NCI-H524 treated with DMSO at 0.1 percent for 48 hours (cell line): ENCODE measurements around the gene GNAT1.
"Not testable (repeated sequence)": the region's sequence is repeated elsewhere in the genome, so short reads cannot be mapped to it uniquely, and the experiment has no call there.

Experiments
- DNase-seq: peaks from one replicate; lab custom pipeline; 2025; lab: John Stamatoyannopoulos, UW

The GNAT1 gene

DNA sequence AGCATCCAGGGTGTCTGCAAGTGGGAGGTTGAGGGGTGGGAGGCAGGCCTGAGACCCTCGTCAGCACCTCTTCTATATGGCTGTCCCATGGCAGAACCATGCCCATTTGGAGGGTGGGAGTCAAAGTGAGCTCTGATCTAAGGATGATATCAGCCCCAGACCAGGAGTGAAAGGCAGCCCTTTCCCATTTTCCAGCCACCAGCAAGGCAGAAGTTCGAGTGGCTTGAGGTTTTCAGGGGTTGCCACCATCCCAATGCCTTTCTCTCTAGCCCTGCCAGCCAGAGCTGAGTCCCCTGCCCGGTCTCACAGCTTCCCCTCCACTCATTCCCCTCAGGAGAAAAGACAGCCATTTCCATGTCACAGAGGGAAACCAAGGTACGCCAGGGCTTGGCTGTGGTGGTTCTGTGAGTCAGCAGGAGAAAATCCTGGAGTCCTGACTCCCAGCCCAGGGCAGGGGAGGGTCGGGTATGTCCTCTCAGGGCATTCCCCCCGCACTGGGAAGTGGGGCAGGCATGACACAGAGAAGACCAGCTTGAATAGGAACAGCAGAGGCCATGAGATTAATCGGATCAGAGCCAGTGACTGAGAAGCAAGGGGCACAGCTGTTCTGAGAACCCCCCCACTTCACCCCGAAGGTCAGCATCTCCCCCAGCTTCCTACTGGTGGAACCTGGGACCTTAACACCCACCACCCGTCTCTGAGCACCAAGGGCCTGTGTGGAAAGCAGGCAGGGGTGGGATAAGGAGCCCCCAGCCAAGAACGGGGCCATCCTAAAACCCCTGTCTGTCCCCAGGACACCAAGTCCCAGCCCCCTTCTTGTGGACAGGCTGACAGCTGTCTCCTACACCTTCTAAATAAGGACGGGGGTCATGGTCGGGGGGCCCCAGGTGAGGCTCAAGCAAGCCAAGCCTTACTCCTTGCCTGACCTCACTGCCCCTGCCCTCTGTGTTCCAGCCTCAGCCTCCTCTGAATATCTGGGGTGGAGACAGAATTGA lies 12.7 kb downstream of the GNAT1 start:
- no peak for DNase-seq

DNA sequence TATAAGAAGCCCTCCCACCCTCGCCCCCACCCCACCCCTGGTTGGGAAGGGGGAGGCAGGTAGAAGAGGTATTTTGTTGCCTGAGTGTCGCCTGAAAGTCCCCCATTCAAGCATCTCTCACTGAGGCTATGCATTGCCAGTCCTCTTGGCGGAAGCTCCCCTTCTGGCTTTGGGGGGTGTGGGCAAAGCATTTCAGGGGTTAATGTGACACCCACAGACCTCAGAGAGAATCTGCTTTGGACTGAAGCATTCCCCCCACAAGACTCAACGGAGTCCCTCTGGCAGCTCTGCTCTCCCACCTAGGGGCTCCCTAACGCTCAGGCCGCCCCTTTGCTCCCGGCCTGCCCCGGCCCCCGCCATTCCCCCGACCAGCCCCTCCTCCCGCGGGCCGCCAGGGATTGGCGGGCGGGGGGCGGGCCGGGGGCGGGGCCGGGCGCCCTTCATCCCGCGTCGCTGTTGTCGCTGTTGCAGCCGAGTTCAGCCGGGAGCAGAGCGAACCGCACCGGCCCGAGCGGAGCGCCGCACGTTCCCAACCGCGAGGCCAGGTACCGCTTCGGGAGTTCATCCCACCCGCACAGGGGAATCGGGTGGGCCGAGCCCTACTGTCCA lies 13.5 kb downstream of the GNAT1 start, which contains the start of gene SLC38A3:
TSS of gene SLC38A3 (plus strand) at position 468 of the 609 bp plus-strand sequence. CDS start 8,929 bp downstream, outside the sequence.
- no peak for DNase-seq

DNA sequence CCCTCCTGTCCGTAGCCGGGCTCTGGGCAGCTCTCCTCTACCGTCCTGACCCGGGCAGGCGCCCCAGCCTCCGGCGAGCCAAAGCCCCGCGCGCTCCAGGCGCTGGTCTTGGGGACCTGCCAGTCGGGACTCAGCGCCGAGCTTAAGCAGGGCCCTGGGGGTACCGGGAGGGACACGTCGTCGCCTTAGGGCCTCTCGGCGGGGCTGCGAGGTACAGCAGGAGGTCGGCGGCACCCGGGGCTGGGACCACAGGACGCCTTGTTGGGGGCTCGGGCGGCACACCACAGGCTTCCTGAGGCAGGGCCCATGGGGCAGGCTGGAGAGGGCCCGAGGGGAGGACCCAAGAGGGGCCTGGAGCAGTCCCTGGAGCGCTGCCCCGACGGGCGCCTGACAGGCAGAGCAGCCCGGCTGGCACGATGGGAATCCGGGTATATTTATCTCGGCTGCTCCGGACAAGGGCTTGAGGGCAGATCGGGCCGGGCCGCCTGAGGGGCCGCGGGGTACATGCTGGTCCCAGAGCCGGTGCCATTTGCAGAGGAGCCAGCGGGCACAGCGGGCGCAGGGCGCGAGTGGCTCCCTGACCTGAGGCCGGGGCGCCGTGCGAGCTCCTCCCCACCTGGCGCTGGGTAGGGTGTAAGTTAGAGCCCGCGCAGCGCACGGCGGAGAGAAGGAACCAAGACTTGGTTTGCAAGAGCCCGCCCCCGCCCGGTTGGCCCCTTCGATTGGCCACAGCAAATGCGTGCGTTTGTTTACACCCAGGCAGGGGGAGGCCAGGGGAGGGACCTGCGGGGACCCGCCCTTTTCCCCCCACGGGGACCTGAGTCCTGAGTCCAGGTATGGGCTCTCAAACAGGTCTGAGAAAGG lies 14.2 kb downstream of the GNAT1 start:
- DNase-seq: no peak

DNA sequence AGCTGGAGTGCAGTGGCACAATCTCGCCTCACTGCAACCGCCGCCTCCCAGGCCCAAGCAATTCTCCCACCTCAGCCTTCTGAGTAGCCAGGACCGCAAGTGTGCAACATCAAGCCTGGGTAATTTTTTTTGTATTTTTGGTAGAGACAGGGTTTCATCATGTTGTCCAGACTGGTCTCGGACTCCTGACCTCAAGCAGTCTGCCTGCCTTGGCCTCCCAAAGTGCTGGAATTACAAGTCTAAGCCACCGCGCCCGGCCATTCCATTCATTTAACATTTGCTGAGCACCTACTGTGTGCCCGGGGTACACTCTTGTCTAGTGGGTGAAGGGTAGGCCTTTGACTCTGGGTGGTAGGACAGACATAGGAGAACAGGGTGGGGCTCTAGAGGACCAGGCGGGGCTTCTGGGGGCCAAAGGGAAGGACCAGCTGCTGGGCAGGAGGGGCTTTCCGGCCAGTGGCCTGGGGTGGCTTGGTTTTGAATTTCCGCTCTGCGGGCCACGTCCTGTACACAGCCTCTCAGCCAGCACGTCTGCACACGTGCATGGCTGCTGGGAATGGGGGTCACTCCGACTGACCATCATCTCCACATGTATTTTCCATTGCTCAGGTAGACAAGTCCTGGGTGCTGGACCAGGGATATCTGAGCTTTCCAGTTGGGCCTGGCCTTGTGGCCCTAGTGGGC lies 16.1 kb downstream of the GNAT1 start:
- no peak for DNase-seq

DNA sequence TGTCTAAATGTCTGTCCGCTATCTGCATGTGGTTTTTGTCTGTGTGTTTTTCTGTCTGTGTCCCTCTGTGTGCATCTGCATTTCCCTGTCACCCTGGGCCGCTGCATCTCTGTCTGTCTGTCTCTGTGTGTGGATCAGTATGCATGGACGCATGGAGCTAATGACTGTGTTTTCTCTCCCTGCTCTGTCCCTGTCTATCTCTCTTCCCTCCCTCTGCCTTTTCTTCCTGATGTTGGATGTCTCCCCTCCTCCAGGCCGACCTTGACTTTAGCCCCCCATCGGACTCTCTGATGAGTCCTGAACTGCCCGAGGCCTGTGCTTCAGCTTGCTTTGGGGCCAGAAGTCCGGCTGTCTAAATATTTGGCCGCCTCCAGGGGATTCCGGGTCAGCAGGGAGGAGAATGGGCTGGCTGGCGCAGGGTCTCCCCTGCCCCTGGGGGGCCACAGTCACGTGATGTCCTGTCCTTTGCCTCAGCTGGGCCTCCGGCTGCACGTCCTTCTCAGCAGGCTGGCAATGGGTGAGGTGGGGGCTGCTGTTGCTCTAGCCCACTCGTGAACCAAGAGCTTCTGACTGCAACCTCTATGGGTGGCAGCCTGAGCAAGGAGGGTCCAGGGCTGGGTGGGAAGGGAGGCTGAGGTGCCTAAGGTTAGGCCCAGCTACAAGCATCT lies 17.4 kb downstream of the GNAT1 start:
- DNase-seq: no peak

DNA sequence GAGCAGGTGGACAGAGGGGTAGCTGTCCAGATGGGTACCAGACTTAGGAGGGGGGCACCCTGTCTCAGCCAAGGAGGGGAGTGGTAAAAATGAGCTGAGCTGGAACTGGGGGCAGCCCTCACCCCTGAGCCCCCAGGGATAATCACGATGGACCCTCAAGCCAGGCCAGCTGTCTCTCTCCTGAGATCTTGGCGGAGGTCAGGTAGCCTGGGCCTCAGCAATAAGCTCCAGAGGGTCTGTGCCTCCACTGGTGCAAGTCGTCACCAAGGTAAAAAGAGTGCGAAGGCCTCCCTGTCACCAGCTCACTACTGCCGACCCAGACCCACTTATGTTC lies 18.7 kb downstream of the GNAT1 start:
- DNase-seq: no peak

DNA sequence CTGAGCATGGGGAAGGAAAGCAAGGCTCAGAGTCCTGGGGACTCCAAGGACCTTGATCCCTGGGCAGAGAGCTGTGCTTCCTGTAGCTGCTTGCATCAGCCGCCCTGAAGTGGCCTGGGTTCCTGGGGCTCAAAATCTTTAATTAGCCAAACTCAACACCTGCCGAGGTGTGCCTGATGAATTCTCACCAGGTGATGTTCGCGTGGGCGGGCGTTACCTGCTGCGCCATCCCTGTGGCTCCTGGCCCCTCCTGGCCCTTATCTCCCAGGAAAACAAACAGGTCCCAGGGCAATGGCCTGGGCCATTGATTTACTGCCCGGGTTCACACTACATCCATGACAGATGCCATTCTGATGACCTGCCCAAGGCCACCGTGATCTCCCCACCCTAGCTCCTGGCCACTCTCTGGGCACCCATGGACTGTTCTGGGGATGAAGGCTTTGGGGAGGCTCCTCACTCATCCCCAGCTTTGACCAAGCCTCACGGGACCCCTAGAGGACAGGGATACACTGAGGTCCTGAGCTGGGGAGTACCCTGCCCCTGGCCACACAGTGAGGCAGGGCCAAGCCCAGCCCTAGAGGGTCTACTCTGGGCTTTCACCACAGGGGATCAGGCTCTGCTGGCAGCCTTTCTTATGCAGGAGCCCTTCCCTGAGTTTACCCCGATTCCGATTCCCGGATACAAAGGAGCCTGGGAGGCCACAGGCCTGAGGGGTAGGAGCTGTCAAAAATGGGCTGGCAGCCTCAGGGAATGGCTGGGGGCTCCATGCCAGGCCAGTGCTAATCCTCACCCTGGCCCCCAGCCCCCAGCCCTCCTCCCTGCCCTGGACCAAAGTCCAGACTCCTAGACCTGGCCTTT lies 19.3 kb downstream of the GNAT1 start:
- DNase-seq: no peak

DNA sequence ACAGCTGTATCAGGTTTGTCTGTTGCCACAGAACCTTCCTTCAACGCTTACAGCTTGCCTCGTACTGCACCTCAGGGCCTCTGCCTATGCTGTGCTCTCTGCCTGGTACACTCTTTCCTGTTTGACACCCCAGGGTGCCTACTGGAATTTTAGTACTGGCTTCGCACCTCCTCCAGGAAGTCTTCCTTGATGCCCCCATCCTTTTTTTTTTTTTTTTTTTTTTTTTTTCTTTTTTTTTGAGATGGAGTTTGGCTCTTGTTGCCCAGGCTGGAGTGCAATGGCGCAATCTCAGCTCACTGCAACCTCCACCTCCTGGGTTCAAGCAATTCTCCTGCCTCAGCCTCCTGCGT lies 19.9 kb downstream of the GNAT1 start:
- not testable (repeated sequence) for DNase-seq

DNA sequence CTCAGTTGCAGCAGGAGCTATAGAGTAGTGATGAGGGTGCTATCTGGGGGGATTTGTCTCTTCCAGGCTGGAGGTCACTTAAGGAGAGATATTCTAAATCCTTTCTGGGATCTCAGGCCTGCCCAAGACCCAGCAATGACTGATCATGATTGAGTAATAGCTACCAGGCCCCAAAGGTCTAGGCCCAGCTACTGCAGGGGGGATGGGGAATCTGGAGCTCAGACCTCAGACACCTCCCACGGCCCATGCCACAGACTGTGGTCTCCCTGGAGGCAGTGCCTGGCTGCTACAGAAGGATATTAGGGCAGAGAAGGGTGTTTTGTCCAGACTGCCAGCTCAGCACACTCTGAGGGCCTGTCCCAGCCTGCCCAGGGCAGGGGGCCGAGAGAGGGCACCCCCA lies 20.5 kb downstream of the GNAT1 start:
- DNase-seq: no peak

DNA sequence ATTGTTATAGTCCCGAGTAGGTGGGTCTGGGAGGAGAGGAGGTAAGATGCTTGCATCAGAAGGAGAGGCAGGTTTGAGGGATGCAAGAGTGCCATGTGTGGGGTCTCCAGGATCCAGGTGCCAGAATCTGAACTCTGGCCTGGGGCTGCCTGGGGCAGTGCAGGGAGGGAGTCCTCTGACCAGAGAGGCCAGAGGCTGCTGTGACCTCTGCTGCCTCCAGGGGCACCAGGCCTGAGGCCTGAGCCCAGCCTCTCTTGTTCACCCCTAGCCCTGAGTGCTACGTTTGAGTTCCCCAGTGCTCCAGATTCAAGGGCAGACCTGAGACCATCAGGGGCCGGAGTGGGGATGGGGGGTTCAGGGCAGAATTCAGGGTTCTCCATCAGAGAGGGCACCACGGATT lies 21.1 kb downstream of the GNAT1 start:
- DNase-seq: no peak

DNA sequence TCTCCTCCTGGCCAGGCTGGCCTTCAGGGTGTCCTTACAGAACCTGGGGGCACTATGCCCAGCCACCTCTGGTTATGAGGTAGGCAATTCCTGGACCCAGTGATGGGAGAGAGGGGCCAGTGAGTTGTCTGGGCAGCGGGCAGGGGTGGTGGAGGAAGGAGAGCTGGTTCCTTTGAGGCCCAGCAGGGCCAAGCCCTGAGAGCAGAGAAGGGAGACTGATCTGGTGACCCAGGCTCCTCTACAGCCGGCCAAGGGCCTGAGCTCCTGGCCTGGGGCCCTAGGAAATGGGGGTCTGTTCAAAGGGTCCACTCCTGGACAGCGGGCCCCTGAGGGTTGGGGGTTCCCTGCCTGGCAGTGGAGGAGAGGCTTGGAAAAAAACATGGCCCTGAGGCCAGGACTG lies 21.6 kb downstream of the GNAT1 start:
- DNase-seq: no peak

DNA sequence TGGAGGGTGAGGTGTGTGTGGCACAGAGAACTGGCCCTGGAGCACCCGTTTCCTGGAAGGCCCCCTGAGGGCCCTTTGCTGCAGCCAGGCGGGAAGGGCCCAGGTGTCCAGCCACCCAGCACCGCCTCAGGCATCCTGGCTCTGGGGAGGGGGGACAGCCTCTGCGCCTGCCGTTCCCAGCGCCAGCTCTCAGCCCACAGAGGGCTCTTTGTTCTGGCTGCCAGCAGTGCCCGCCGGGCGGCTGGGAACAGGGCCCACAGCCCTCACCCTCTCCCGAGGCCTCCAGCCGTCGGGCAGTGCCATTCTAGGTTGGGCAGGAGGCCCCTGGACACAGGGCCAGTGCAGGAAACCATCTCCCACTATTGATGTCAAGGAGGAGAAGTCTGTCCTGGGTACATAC lies 22.0 kb downstream of the GNAT1 start:
- no peak for DNase-seq

DNA sequence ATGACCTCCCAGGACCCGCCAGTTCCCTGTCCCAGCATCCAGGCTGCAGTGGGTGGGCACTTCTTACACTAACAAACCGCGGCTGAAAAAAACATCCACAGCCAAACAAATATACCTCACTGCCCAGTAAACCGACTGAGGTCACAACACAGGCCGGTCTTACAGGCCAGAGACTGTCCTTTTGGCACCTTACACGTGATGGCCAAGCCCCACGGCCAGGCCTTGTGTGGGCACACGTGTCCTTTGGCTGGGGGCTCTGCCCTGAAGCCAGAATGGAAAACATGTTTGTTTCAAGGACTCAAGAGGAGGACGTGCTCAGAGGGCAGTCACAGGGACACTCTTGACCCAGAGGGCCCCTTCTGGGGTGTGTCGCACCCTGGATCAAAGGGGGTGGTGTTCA lies 23.4 kb downstream of the GNAT1 start:
- DNase-seq: no peak

DNA sequence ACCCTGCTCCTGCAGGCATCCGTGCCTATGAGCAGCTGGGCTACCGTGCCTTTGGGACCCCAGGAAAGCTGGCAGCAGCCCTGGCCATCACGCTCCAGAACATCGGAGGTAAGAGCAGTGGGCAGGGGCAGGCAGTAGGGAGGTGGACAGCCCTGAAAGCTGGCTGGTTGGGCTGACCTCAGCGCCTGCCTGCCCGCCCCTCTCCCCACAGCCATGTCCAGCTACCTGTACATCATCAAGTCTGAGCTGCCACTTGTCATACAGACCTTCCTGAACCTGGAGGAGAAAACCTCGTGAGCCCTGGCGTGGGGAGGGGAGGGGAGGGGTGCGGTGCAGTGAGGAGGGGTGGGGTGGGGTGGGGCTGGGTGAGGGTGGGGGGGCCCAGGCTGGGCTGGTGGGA lies 24.1 kb downstream of the GNAT1 start:
- DNase-seq: no peak

DNA sequence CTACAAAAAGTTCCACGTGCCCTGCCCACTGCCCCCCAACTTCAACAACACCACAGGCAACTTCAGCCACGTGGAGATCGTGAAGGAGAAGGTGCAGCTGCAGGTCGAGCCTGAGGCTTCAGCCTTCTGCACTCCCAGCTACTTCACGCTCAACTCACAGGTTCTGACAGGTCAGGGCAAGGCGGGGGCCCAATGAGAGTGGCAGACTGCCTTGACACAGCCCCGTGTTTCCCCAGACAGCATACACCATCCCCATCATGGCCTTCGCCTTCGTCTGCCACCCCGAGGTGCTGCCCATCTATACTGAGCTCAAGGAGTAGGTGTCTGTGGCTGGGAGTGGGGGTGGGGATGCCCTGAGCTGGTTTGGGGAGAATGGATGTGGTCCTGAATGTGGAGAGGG lies 26.3 kb downstream of the GNAT1 start:
- DNase-seq: no peak

DNA sequence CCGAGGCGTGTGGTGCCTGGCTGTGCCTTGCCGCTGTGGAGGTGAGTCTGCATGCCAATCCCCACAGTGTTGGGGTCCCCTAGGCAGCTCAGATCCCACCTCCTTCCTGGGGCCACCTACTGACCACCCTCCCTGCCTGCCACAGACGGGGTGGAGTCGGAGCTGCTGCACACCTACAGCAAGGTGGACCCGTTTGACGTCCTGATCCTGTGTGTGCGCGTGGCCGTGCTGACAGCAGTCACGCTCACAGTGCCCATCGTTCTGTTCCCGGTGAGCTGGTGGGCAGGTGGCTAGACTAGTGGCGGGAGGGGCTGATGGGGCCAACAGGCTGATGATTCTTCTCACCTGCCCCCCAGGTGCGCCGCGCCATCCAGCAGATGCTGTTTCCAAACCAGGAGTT lies 27.0 kb downstream of the GNAT1 start:
- no peak for DNase-seq

DNA sequence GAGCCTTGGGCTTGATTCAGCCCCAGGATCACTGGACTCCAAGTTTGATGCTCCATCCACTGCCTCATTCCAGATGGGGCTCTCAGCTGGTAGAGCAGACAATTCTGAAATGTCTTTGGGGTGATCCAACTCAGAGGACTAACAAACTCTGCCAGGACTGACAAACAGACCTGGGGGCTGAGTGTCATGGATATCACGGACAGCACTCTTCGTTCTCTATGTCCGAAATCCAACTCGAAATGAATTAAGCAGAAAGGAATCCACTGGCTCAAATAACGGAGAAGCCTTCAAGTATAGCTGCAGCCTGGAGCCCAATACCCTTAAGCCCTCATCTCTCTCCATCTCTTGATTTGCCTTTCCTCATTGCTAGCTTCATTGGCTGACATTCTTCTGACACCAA lies 27.9 kb downstream of the GNAT1 start:
- DNase-seq: no peak

DNA sequence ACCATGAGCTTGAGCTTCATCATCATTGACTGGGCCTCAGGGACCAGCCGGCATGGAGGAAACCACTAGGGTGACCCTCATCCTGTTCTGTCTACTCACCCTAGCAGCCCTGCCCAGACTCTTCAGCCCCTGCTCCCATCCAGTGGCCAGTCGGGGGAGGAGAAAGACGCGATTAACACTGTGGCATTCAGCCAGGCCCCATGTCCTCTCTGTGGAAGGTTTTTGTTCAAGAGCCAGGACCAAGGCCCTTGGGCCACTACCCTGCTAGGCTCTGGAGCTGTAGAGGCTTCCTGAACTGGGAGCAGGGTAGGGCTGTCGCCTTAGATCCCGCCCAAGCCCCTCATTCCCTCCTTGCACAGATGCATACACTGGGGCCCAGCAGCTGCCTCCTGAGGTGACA lies 28.7 kb downstream of the GNAT1 start:
- no peak for DNase-seq

DNA sequence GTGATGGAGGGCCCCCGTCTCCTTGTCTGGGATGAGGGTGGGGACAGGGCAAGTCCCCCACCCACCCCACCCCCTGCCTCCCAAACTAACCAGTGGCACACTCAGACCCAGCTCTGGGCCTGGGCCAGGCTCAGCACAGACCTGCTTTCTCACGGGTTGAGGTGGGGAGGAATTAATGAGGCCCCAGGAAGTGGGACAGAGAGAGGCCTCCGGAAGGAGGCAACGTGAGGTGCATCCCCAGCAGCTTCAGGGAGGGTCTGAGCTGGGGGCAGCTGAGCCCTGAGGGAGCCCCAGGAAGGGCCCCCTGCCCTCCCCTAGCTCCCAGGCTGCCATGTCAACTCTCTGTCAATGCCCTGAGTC lies 29.6 kb downstream of the GNAT1 start:
- DNase-seq: no peak

DNA sequence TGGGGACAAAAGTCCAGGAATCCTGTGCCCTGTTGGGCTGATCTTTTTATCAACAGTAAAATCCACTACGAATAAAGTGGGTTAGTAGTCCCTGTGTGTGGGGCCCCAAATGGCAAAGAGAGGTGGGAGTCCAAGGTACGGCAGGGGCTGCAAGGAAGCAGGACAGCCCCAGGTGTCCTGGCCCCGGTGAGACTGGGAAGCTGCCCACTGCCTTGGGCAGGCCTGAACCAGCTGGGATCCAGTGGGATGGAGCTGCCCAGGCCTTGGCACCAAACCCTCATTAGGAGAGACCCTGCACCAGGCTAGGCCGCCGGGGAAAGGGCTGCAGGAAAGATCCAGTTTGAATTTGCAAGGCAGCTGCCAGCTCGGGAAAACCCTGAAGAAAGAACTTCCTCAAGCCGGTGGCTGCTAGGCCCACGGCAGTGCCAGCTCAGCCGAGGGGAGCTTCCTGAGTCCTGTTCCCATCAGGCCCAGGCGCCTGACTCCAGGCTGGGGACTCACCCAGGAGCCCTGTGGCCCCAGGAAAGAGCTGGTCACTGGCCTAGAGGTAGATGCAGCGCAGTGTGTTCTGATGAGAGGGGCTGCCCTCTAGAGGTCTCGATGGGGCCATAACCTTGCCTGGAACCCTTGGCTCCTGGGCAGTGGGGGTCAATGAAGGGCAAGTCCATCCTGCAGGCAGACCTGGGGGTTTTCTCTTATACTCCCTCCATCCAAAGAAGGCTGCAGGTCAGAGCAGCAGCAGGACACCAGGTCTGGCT lies 30.2 kb downstream of the GNAT1 start:
- no peak for DNase-seq
